IMR-90 (cell line): ENCODE data around the gene KIR2DL4.
"Not testable (repeated sequence)": the region's sequence is repeated elsewhere in the genome, so short reads cannot be mapped to it uniquely, and the experiment has no call there.

Source experiments
- CTCF ChIP-seq: conservative IDR thresholded peaks from 2 replicates; pipeline ENCODE4 v1.5.1; 2012; ENCODE audit warnings: mild to moderate bottlenecking, low read depth, low read length, improper control_type of control experiment
- POLR2A ChIP-seq: IDR thresholded peaks from 2 replicates; pipeline ENCODE4 v1.6.1; 2012; ENCODE audit warnings: mild to moderate bottlenecking, low read depth, low read length
- SMC3 ChIP-seq: fragments of 150-350 bp; IDR thresholded peaks from 2 replicates; pipeline ENCODE4 v1.6.1; 2016; ENCODE audit warnings: low read depth, mild to moderate bottlenecking, antibody characterized with exemption, low read length, moderate library complexity

GRCh38 chr19:54782916-54783315 lies 20.5 kb upstream of the KIR2DL4 start:
- TF ChIP-seq POLR2A, SMC3, CTCF: not testable (repeated sequence)
